ENCODE results near the gene CDH22. TPM values are rescaled to one million over a fixed set of nuclear protein-coding genes. Genes with fewer than 3 reads are reported as not detected.

The CDH22 gene
- total and polyA plus RNA-seq, 2 experiments from 2014 or later: 0.08 to 0.10 TPM

DNA sequence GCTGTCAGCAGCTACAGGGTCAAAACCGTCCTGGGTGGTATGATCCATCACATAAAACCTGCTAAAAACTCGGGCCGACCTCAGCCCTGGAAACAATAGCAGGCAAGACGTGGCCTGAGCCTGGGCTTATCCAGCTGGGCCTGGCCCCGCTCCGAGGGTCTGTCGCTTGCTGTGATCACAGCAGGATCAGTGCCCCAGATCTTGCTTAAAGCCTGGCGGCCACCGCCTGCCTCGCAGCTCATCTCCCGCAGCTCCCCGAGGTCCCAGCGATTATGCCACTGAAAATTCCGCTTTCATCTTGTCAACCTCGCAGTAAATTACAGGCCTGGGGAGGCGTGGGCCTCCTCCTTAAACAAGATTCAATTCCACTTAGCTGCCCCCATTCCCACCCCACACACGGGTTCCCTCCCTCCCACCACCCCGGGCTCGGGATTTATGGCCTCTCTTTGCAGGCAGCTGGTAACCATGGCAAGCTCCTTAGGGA lies 40.1 kb downstream of the CDH22 start:
- H3K4me1 Mint-ChIP-seq: peaks cover 4% of the 10 kb centered on the region; the same call in 2 of the 3 replicates
- H4K20me1 ChIP-seq (replicated peaks; ENCODE audit: insufficient read depth): no peaks in the 10 kb centered on the region
- DNase-seq (ENCODE audit: low spot score) (no peak), ATAC-seq (peak; percentile 81)
- no peak overlapping the region for H3K27ac ChIP-seq (ENCODE audit: low read depth)
- H3K27ac Mint-ChIP-seq: no peak overlapping the region
- H3K4me3 Mint-ChIP-seq: no peak overlapping the region
- no peak overlapping the region for H3K4me3 ChIP-seq
- no peaks in the 10 kb centered on the region for H3K79me2 ChIP-seq (replicated peaks; ENCODE audit: insufficient read depth)
- H3K36me3 ChIP-seq (ENCODE audit: insufficient read depth): no peaks in the 10 kb centered on the region
- H2AFZ ChIP-seq: no peak overlapping the region
- no peaks in the 10 kb centered on the region for H3K4me1 ChIP-seq (ENCODE audit: insufficient read depth)
- H3K27me3 ChIP-seq (ENCODE audit: insufficient read depth): no peaks in the 10 kb centered on the region
- H3K4me2 ChIP-seq: no peak overlapping the region
- no peaks in the 10 kb centered on the region for H3F3A ChIP-seq (replicated peaks; ENCODE audit: low read depth)
- no peaks in the 10 kb centered on the region for H3K9me2 ChIP-seq (ENCODE audit: insufficient read depth)
- H3K9me3 Mint-ChIP-seq: no peaks in the 10 kb centered on the region; the same call in 2 of the 3 replicates
- no peaks in the 10 kb centered on the region; the same call in 2 of the 3 replicates for H3K36me3 Mint-ChIP-seq (ENCODE audit: low read depth)
- TF ChIP-seq JUNB (IDR thresholded peaks at IDR 0.05; ENCODE audit: unreplicated experiment) (no peak), ZNF331 (CRISPR knock-in tag; IDR thresholded peaks at IDR 0.05; ENCODE audit: low read depth) (no peak), ZNF114 (CRISPR knock-in tag; IDR thresholded peaks at IDR 0.05) (no peak), NANOG (IDR thresholded peaks at IDR 0.05; ENCODE audit: borderline replicate concordance) (no peak), EZH2 (IDR thresholded peaks at IDR 0.05; ENCODE audit: low read depth, unreplicated experiment) (no peak), EZH2phosphoT487 (IDR thresholded peaks at IDR 0.05; ENCODE audit: unreplicated experiment) (no peak), STAT1 (IDR thresholded peaks at IDR 0.05; ENCODE audit: unreplicated experiment) (no peak), POLR2AphosphoS5 (IDR thresholded peaks at IDR 0.05; ENCODE audit: low read depth) (no peak), CREB1 (CRISPR knock-in tag; IDR thresholded peaks at IDR 0.05; ENCODE audit: low read depth) (no peak)
- TF ChIP-seq, protein P1, sequence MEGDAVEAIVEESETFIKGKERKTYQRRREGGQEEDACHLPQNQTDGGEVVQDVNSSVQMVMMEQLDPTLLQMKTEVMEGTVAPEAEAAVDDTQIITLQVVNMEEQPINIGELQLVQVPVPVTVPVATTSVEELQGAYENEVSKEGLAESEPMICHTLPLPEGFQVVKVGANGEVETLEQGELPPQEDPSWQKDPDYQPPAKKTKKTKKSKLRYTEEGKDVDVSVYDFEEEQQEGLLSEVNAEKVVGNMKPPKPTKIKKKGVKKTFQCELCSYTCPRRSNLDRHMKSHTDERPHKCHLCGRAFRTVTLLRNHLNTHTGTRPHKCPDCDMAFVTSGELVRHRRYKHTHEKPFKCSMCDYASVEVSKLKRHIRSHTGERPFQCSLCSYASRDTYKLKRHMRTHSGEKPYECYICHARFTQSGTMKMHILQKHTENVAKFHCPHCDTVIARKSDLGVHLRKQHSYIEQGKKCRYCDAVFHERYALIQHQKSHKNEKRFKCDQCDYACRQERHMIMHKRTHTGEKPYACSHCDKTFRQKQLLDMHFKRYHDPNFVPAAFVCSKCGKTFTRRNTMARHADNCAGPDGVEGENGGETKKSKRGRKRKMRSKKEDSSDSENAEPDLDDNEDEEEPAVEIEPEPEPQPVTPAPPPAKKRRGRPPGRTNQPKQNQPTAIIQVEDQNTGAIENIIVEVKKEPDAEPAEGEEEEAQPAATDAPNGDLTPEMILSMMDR (conservative IDR thresholded peaks at IDR 0.05; ENCODE audit: low read depth in 2 of 2): no peak
- TF ChIP-seq, protein P2, sequence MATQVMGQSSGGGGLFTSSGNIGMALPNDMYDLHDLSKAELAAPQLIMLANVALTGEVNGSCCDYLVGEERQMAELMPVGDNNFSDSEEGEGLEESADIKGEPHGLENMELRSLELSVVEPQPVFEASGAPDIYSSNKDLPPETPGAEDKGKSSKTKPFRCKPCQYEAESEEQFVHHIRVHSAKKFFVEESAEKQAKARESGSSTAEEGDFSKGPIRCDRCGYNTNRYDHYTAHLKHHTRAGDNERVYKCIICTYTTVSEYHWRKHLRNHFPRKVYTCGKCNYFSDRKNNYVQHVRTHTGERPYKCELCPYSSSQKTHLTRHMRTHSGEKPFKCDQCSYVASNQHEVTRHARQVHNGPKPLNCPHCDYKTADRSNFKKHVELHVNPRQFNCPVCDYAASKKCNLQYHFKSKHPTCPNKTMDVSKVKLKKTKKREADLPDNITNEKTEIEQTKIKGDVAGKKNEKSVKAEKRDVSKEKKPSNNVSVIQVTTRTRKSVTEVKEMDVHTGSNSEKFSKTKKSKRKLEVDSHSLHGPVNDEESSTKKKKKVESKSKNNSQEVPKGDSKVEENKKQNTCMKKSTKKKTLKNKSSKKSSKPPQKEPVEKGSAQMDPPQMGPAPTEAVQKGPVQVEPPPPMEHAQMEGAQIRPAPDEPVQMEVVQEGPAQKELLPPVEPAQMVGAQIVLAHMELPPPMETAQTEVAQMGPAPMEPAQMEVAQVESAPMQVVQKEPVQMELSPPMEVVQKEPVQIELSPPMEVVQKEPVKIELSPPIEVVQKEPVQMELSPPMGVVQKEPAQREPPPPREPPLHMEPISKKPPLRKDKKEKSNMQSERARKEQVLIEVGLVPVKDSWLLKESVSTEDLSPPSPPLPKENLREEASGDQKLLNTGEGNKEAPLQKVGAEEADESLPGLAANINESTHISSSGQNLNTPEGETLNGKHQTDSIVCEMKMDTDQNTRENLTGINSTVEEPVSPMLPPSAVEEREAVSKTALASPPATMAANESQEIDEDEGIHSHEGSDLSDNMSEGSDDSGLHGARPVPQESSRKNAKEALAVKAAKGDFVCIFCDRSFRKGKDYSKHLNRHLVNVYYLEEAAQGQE (IDR thresholded peaks at IDR 0.05; ENCODE audit: unreplicated experiment): no peak
- TF ChIP-seq, protein P3, sequence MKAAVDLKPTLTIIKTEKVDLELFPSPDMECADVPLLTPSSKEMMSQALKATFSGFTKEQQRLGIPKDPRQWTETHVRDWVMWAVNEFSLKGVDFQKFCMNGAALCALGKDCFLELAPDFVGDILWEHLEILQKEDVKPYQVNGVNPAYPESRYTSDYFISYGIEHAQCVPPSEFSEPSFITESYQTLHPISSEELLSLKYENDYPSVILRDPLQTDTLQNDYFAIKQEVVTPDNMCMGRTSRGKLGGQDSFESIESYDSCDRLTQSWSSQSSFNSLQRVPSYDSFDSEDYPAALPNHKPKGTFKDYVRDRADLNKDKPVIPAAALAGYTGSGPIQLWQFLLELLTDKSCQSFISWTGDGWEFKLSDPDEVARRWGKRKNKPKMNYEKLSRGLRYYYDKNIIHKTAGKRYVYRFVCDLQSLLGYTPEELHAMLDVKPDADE (IDR thresholded peaks at IDR 0.05): no peak
- TF ChIP-seq, protein P4, sequence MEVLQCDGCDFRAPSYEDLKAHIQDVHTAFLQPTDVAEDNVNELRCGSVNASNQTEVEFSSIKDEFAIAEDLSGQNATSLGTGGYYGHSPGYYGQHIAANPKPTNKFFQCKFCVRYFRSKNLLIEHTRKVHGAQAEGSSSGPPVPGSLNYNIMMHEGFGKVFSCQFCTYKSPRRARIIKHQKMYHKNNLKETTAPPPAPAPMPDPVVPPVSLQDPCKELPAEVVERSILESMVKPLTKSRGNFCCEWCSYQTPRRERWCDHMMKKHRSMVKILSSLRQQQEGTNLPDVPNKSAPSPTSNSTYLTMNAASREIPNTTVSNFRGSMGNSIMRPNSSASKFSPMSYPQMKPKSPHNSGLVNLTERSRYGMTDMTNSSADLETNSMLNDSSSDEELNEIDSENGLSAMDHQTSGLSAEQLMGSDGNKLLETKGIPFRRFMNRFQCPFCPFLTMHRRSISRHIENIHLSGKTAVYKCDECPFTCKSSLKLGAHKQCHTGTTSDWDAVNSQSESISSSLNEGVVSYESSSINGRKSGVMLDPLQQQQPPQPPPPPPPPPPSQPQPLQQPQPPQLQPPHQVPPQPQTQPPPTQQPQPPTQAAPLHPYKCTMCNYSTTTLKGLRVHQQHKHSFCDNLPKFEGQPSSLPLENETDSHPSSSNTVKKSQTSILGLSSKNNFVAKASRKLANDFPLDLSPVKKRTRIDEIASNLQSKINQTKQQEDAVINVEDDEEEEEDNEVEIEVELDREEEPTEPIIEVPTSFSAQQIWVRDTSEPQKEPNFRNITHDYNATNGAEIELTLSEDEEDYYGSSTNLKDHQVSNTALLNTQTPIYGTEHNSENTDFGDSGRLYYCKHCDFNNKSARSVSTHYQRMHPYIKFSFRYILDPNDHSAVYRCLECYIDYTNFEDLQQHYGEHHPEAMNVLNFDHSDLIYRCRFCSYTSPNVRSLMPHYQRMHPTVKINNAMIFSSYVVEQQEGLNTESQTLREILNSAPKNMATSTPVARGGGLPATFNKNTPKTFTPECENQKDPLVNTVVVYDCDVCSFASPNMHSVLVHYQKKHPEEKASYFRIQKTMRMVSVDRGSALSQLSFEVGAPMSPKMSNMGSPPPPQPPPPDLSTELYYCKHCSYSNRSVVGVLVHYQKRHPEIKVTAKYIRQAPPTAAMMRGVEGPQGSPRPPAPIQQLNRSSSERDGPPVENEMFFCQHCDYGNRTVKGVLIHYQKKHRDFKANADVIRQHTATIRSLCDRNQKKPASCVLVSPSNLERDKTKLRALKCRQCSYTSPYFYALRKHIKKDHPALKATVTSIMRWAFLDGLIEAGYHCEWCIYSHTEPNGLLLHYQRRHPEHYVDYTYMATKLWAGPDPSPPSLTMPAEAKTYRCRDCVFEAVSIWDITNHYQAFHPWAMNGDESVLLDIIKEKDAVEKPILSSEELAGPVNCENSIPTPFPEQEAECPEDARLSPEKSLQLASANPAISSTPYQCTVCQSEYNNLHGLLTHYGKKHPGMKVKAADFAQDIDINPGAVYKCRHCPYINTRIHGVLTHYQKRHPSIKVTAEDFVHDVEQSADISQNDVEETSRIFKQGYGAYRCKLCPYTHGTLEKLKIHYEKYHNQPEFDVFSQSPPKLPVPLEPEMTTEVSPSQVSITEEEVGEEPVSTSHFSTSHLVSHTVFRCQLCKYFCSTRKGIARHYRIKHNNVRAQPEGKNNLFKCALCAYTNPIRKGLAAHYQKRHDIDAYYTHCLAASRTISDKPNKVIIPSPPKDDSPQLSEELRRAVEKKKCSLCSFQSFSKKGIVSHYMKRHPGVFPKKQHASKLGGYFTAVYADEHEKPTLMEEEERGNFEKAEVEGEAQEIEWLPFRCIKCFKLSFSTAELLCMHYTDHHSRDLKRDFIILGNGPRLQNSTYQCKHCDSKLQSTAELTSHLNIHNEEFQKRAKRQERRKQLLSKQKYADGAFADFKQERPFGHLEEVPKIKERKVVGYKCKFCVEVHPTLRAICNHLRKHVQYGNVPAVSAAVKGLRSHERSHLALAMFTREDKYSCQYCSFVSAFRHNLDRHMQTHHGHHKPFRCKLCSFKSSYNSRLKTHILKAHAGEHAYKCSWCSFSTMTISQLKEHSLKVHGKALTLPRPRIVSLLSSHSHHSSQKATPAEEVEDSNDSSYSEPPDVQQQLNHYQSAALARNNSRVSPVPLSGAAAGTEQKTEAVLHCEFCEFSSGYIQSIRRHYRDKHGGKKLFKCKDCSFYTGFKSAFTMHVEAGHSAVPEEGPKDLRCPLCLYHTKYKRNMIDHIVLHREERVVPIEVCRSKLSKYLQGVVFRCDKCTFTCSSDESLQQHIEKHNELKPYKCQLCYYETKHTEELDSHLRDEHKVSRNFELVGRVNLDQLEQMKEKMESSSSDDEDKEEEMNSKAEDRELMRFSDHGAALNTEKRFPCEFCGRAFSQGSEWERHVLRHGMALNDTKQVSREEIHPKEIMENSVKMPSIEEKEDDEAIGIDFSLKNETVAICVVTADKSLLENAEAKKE (CRISPR knock-in tag; IDR thresholded peaks at IDR 0.05): no peak
- H3K27me3 Mint-ChIP-seq (ENCODE audit: insufficient read depth, low read depth, poor library complexity): peaks cover 11% of the 10 kb centered on the region

All from GM23338 (cell line).